Esophagus (tissue), 2 donors: ENCODE data around the gene BMPR2. TPM values are rescaled to one million over a fixed set of nuclear protein-coding genes. Genes with fewer than 3 reads are reported as not detected.
A peak's percentile ranks its signal among the peaks of the same experiment; 100 is the strongest.
"Not testable (repeated sequence)": the region's sequence is repeated elsewhere in the genome, so short reads cannot be mapped to it uniquely, and the experiment has no call there.

Source experiments
- H3K27ac ChIP-seq, 2 donors: one replicate each; pipeline ENCODE4 v1.5.1; 2013; ENCODE audit warnings: low read depth in 2 of 2, mild to moderate bottlenecking in 2 of 2, inconsistent platforms in 1 of 2, low read length in 1 of 2, moderate library complexity in 1 of 2
- H3K27me3 ChIP-seq, 2 donors: one replicate each; pipeline ENCODE4 v1.6.1; 2013; ENCODE audit warnings: low read length in 2 of 2, control low read depth in 1 of 2, mild to moderate bottlenecking in 1 of 2; ENCODE audit not compliant: insufficient read depth in 2 of 2, control insufficient read depth in 1 of 2
- H3K36me3 ChIP-seq, 2 donors: one replicate each; pipeline ENCODE4 v1.6.1; 2013; ENCODE audit warnings: low read length in 1 of 2; ENCODE audit not compliant: control insufficient read depth in 2 of 2, insufficient read depth in 2 of 2
- H3K4me1 ChIP-seq, 2 donors: one replicate each; pipeline ENCODE4 v1.6.1; 2013; ENCODE audit warnings: low read length in 1 of 2; ENCODE audit not compliant: control insufficient read depth in 2 of 2, insufficient read depth in 2 of 2
- H3K4me3 ChIP-seq, 2 donors: one replicate each; pipeline ENCODE4 v1.5.1; 2013; ENCODE audit warnings: low read length in 2 of 2, mild to moderate bottlenecking in 2 of 2, low read depth in 1 of 2, moderate library complexity in 1 of 2
- H3K9me3 ChIP-seq, 2 donors: one replicate each; pipeline ENCODE4 v1.6.1; 2013; ENCODE audit warnings: mild to moderate bottlenecking in 2 of 2, low read depth in 1 of 2, low read length in 1 of 2, moderate library complexity in 1 of 2; ENCODE audit not compliant: control insufficient read depth in 2 of 2, insufficient read depth in 1 of 2
- WGBS, 2 donors: extraction: QIAGEN DNeasy Blood & Tissue Kit; methylation state at CpG; one replicate each; pipeline ENCODE4 v1.1.7; 2013; 5-methylcytosine and 5-hydroxymethylcytosine counted together
- polyA plus RNA-seq, 2 donors: library from polyadenylated mRNA; stranded (reverse); fragments of 200-250 nt; gene quantifications; one replicate each; pipeline ENCODE4 v1.2.3, GENCODE V29; 2013
- donor health status: healthy with polysubstance abuse.
- donor health status: Bipolar disorder and iron deficiency.

The BMPR2 gene
- polyA plus RNA-seq, 2 donors: 4.7 to 5.2 TPM

DNA sequence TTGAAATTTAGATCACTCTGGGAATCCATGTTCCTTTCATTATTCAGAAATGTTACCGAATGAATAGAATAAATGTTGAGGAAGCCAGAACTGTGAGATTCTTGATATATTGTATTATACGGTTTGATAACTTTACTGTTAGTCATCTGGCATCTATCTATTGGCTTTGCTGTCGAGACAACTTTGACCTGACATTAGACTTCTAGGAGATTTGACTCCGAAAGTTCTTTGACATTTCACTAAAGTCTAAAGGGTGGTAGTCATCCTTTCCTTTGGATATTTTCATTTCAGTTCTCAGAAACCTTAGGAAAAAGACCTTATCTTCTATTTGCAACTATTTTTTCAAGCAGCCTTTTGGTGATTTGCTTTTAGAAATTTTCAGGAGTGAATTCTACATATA is 1.9 kb downstream of the BMPR2 start:
- 5 to 12% methylated on average over 4 of the region's 4 CpGs for WGBS, 2 donors
- Histone ChIP-seq H3K36me3 (no peaks in the 10 kb centered on the region), H3K27me3 (no peaks in the 10 kb centered on the region), H3K4me1 (peaks cover 0 to 4% of the 10 kb centered on the region in 2 donors), H3K4me3 (peak overlapping the region in 1 of 2 donors; percentile 98), H3K27ac (no peak overlapping the region), H3K9me3 (no peaks in the 10 kb centered on the region)

DNA sequence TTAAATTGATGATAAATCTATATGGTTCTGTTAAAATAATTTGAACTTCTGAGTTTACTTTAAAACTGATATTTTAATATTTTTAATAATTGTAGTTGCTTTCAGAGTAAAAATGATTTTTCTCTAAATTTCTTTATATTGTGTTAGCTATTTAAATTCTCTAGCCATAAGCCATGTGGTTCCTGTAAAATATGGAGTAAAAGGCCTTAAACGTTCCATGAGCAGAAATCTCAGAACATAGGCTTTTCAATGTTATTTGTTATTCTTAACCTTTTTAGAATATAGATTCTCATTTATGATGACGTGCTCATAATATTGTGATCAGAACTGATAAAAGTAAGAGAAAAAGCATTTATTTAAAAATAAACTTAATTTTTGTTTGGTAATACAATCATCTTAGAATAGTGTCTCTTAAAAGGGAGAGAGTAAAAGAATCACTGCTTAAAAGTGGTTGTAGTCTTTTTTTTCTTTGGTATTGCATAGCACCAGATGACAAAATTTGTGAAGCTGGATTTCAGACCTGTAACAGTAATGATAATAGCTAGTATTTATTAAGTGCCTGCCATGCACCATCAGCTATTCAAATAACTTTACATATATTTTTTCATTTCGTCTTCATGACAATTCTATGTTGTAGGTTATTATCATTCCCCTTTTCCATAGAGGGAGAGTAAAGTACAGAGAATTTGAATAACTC is 2.7 kb downstream of the BMPR2 start:
- Histone ChIP-seq H3K4me3 (peak overlapping the region; percentile 12 to 52), H3K4me1 (peaks cover 0 to 4% of the 10 kb centered on the region in 2 donors), H3K36me3 (no peaks in the 10 kb centered on the region), H3K9me3 (no peaks in the 10 kb centered on the region), H3K27me3 (no peaks in the 10 kb centered on the region), H3K27ac (no peak overlapping the region)
- WGBS, 2 donors: 14 to 23% methylated on average over 3 of the region's 3 CpGs

DNA sequence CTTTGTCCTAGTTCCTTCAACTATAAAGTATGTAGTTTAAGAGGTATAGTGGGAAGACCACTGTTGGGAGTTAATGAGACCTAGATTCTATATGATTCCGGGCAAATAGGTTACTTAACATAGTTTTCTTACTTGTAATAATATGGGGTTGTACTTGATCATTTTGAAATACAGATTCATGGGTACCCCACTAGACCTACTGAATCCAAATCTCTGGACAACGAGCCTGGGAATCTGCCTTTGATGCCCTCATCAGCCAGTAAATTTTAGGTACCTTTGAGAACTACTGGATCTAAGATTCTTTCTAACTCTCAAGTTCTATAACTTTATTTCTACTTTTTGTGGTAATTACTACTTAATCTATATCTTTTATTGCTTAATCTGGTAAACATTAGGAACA is 6.6 kb downstream of the BMPR2 start:
- no peak overlapping the region for H3K27ac ChIP-seq
- H3K4me1 ChIP-seq: peaks cover 0 to 4% of the 10 kb centered on the region in 2 donors
- WGBS, 2 donors: 90 to 95% methylated on average over 2 of the region's 2 CpGs
- no peak overlapping the region for H3K4me3 ChIP-seq
- H3K9me3 ChIP-seq: no peaks in the 10 kb centered on the region
- H3K36me3 ChIP-seq: no peaks in the 10 kb centered on the region
- no peaks in the 10 kb centered on the region for H3K27me3 ChIP-seq

DNA sequence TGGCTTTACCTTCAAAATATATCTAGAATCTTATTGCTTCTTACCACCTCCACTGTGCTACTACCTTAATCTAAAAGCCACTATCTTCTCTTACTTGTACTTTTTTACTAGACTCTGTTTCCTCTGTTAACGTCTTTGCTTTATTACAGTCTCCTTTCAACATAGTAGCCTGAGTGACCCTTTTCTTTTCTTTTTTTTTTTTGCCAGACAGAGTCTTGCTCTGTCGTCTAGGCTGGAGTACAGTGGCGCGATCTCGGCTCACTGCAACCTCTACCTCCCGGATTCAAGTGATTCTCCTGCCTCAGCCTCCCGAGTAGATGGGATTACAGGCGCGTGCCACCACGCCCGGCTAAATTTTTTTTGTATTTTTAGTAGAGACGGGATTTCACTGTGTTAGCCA is 10.4 kb downstream of the BMPR2 start:
- 91 to 92% methylated on average over 12 of the region's 12 CpGs for WGBS, 2 donors
- H3K4me1 ChIP-seq: not testable (repeated sequence)

DNA sequence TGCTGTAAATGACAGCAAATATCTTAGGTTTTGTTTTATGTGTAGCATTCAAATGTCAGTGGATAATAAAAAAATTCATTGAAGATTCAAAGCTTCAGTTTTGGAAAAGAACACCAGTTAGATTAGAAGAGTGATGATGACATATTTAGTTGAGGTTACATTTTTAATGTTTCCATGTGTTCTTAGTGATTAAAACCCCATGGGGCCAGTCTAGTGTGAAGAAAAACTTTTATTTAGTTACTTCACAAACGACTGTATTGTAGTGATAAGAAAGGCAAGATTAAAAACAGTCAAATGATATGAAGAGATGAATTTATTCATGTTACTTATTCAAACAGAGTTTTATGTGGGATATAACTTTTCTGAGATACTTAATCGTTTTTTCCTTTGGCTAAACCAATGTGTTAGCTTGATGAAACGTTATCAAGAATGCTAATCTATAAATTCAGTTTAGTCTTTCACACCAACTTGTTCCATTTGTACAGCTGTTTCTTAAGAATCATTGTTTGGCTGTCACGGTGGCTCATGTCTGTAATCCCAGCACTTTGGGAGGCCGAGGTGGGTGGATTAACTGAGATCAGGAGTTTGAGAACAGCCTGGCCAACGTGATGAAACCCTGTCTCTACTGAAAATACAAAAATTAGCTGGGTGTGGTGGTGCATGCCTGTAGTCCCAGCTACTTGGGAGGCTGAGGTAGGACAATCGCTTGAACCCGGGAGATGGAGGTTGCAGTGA is 11.6 kb downstream of the BMPR2 start:
- Histone ChIP-seq H3K4me3 (no peak overlapping the region), H3K9me3 (no peaks in the 10 kb centered on the region), H3K36me3 (no peaks in the 10 kb centered on the region), H3K4me1 (no peaks in the 10 kb centered on the region), H3K27ac (no peak overlapping the region), H3K27me3 (no peaks in the 10 kb centered on the region)
- 47 to 50% methylated on average over 8 of the region's 8 CpGs for WGBS, 2 donors

More for the DNA sequence above, 10.4 kb downstream of the BMPR2 start:
- not testable (repeated sequence) for H3K9me3 ChIP-seq, H3K4me3 ChIP-seq, H3K27ac ChIP-seq, H3K36me3 ChIP-seq, H3K27me3 ChIP-seq

DNA sequence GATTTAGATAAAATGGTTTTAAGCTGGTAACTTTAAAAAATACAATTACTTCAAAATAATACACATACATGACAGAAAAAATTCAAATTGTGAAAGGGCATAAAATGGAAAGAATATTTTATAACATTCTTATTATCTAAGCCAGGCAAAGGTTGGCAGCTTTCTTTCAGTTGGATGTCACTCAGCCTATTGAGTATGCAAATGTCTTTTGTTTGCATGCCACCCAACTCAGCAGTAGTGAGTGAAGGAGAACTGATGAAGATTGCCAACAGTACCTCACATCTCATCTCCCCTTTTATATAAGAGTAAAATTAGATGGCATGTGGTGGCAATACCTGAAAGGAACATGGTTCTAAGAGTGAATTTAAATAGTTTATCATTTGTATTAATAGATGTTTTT is 24.8 kb downstream of the BMPR2 start:
- no peak overlapping the region for H3K4me3 ChIP-seq
- H3K27ac ChIP-seq: no peak overlapping the region

DNA sequence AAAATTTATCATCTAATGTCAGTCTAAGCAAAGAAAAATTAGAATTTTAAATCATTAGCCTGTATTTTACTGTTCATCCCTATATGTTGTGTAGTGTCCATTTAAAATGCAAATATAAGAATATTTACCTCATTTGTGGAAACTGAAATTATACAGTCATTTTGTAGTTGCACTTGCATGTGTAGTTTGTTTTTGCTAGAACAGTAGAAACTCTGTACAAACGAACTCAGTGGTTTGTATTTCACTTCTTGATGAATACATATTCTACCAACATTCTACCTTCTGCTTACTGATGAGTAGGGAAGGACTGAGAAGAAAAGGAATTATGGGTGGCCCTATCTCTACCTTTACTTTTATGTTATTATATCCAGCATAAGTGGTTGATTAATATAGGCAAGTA is 29.7 kb downstream of the BMPR2 start:
- Histone ChIP-seq H3K27me3 (no peaks in the 10 kb centered on the region), H3K9me3 (no peaks in the 10 kb centered on the region), H3K4me1 (peaks cover 0 to 2% of the 10 kb centered on the region in 2 donors), H3K36me3 (no peaks in the 10 kb centered on the region), H3K27ac (no peak overlapping the region), H3K4me3 (no peak overlapping the region)
- WGBS, 2 donors: 49 to 70% methylated on average over 1 of the region's 1 CpG

More for the DNA sequence above, 24.8 kb downstream of the BMPR2 start:
- H3K36me3 ChIP-seq: no peaks in the 10 kb centered on the region
- no peaks in the 10 kb centered on the region for H3K4me1 ChIP-seq
- H3K27me3 ChIP-seq: no peaks in the 10 kb centered on the region
- H3K9me3 ChIP-seq: no peaks in the 10 kb centered on the region

DNA sequence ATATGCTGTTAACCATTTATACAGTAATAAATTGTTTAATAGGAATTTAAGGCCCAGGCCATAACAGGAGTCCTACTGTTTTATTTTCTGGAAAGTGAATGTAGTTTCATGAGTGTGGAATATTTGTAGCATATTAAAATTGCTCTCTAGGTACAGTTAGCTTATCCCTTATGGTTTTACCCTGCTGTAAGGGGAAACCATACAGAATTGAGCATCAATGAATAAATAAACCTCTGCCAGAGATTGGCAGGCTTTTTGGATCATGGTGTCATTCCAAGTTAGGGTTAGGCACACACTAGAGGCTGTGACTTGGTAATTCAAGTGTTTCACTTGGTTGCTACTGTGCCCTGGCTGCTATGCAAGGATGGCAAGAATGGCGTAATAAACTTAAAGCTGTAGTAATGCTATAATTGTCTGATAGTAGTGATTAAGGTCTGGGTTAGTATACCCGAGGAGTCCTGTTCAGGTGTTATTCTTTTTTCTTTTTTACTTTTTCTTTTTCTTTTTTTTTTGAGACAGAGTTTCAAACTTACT is 30.4 kb downstream of the BMPR2 start:
- no peak overlapping the region for H3K4me3 ChIP-seq
- H3K27me3 ChIP-seq: no peaks in the 10 kb centered on the region
- H3K9me3 ChIP-seq: no peaks in the 10 kb centered on the region
- WGBS, 2 donors: 84 to 90% methylated on average over 2 of the region's 2 CpGs
- no peaks in the 10 kb centered on the region for H3K36me3 ChIP-seq
- no peak overlapping the region for H3K27ac ChIP-seq
- H3K4me1 ChIP-seq: peaks cover 0 to 2% of the 10 kb centered on the region in 2 donors

DNA sequence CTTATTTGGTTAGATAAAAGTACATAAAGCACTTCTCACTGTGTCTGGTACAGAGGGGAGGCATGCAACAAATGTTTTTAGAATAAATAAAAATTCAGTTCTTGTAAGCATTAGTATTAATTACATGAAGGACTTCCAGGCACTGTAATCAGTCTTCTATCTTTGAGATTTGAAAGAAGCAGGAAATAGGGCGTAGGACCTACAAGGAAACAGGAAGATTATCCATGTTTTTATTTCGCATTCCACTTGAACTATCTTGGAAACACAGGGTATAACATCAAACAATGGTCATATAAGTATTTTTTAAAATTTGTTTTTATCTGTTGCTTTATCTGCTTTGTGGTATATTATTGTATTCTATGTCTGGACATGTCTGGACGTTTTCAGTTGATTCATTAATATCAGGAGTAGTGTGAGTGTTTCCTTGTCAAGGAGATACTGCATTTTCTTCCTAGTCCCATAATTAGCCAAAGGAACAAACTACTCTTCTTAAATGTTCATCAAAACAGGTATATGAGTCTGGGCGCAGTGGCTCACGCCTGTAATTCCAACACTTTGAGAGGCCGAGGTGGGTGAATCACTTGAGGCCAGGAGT is 32.5 kb downstream of the BMPR2 start:
- H3K27me3 ChIP-seq: no peaks in the 10 kb centered on the region
- H3K36me3 ChIP-seq: no peaks in the 10 kb centered on the region
- peaks cover 0 to 2% of the 10 kb centered on the region in 2 donors for H3K4me1 ChIP-seq
- H3K9me3 ChIP-seq: no peaks in the 10 kb centered on the region
- WGBS, 2 donors: 69 to 73% methylated on average over 6 of the region's 6 CpGs
- H3K27ac ChIP-seq: no peak overlapping the region
- H3K4me3 ChIP-seq: no peak overlapping the region
